Measurements from ENCODE around the gene GLRX2. TPM values are rescaled to one million over a fixed set of nuclear protein-coding genes. Genes with fewer than 3 reads are reported as not detected.

GLRX2 gene
- total and polyA plus RNA-seq, 2 of the 8 experiments (the other 6 are each of a cell fraction or from before 2014, with no cell fraction given), result 4.8 to 13.5 TPM

DNA sequence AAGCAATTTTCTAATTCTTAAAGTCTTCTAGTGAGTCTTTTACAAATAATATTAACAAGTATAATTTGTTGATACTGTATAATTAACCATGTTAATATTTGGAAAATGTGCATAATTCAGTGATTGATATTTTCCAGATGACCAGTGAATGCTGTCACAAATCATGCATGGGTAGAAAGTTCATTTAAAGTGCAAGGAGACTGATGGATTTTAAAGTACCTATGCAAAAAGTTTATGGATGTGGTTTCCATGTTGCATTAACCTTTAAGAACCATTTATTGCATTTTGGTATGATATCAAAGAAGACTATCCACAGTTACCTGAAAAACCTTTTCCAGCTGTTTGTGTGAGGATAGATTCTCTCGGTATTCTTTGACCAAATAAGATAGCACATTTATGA lies 39.8 kb upstream of the GLRX2 start:
- Histone ChIP-seq H4K5ac (ENCODE audit: insufficient read length, low read depth, low read length) (no peak overlapping the region), H3K23ac (ENCODE audit: insufficient read length) (no peak overlapping the region), H3K23me2 (ENCODE audit: low read depth, low read length) (no peaks in the 10 kb centered on the region), H3K4ac (replicated peaks; ENCODE audit: insufficient read length, low read depth, low read length) (no peak overlapping the region), H3K18ac (ENCODE audit: extremely low read depth, low read length) (no peak overlapping the region), H2BK20ac (ENCODE audit: low read length) (no peak overlapping the region), H4K8ac (ENCODE audit: extremely low read depth, insufficient read depth, low read length) (no peak overlapping the region), H3K36me3 (ENCODE audit: control insufficient read depth in 2 of 4, insufficient read depth in 4 of 4, low read length in 3 of 4) (peaks cover 3 to 56% (median 11%) of the 10 kb centered on the region in 4 experiments), H2BK12ac (ENCODE audit: low read depth, low read length) (no peak overlapping the region), H3K4me2 (ENCODE audit: insufficient read depth in 1 of 2, low read depth in 2 of 2, low read length in 2 of 2) (no peak overlapping the region), H3K14ac (ENCODE audit: insufficient read length) (no peak overlapping the region), H2BK5ac (ENCODE audit: low read depth, low read length) (no peak overlapping the region), H3K27ac (ENCODE audit: low read depth, low read length) (no peak overlapping the region), H3K4me1 (replicated peaks in 1 of 4; ENCODE audit: control insufficient read depth in 3 of 4, insufficient read depth in 4 of 4, low read length in 3 of 4) (peaks cover 0 to 6% (median 3%) of the 10 kb centered on the region in 4 experiments; a peak in 2 of 7 replicates), H3K56ac (replicated peaks; ENCODE audit: insufficient read length, low read depth, low read length) (no peak overlapping the region), H3K9ac (replicated peaks in 1 of 4; ENCODE audit: extremely low read depth in 1 of 4, low read depth in 3 of 4, low read length in 3 of 4) (no peak overlapping the region), H3K27me3 (replicated peaks in 1 of 4; ENCODE audit: control insufficient read depth in 3 of 4, extremely low read depth in 1 of 4, insufficient read depth in 3 of 4, low read length in 3 of 4) (no peaks in the 10 kb centered on the region), H3K79me2 (ENCODE audit: control insufficient read depth in 1 of 2, insufficient read depth in 2 of 2, low read length in 2 of 2) (peaks cover 0 to 8% of the 10 kb centered on the region in 2 experiments; a peak in 1 of 4 replicates), H4K20me1 (replicated peaks in 1 of 2; ENCODE audit: control insufficient read depth in 1 of 2, insufficient read depth in 2 of 2, low read length in 2 of 2) (peaks cover 0 to 2% of the 10 kb centered on the region in 2 experiments), H3K4me3 (ENCODE audit: extremely low read depth in 1 of 4, insufficient read depth in 2 of 4, low read depth in 3 of 4, low read length in 4 of 4) (no peak overlapping the region), H3K79me1 (ENCODE audit: low read depth, low read length) (0 out of 2 replicates have a peak, but pooled peaks cover 4% of the 10 kb centered on the region), H2AK5ac (ENCODE audit: low read depth, low read length) (no peak overlapping the region), H3K9me3 (ENCODE audit: insufficient read depth in 2 of 2, low read depth in 1 of 2, low read length in 1 of 2) (no peaks in the 10 kb centered on the region), H2BK15ac (ENCODE audit: low read length) (no peak overlapping the region), H2BK120ac (replicated peaks; ENCODE audit: low read depth, low read length) (no peak overlapping the region), H2AFZ (ENCODE audit: low read length) (no peak overlapping the region), H4K91ac (replicated peaks; ENCODE audit: insufficient read length, low read length) (no peak overlapping the region)
- 91% methylated on average over 1 of the region's 1 CpG; no CpG with 5 or more reads in 1 of the 2 experiments for WGBS, 2 experiments (ENCODE audit: extremely low coverage in 1 of 2, insufficient coverage in 1 of 2, insufficient read length in 1 of 2, insufficient replicate concordance in 2 of 2, low coverage in 1 of 2, low lambda C conversion rate in 2 of 2, missing lambda C conversion rate in 1 of 2)
- POLR2A ChIA-PET (ENCODE audit: partially characterized antibody), result interaction anchor here (0.6 kb wide), 1 partner anchor 151 kb away, joined by 3 read pairs; no protein-coding TSS in a partner anchor
- DNase-seq (ENCODE audit: low read depth in 1 of 2, low spot score in 2 of 2) (no peak), FAIRE-seq (no peak)
- CTCF ChIA-PET (ENCODE audit: partially characterized antibody), result interaction anchor here (0.6 to 1.0 kb wide), 2 partner anchors 195 to 1028 kb away, joined by 3 read pairs; no protein-coding TSS in a partner anchor
- no peak for TF ChIP-seq POLR2A (IDR thresholded peaks at IDR 0.05; ENCODE audit: control extremely low read depth in 1 of 2, low read depth in 2 of 2, low read length in 2 of 2)
- no peak for TF ChIP-seq TAF1 (IDR thresholded peaks at IDR 0.05; ENCODE audit: low read depth, low read length)
